K562 (cell line): ENCODE measurements around the gene C11orf98. TPM values are rescaled to one million over a fixed set of nuclear protein-coding genes. Genes with fewer than 3 reads are reported as not detected.
A peak's percentile ranks its signal among the peaks of the same experiment; 100 is the strongest.

ENCODE experiments used
- ATAC-seq: fragments of 200-7000 bp; cut with Tn5 transposase; 3 replicates; pipeline ENCODE4 v1.9.1; 2020; ENCODE audit warnings: moderate library complexity
- BruUV-seq: library from RNA; stranded (reverse); fragments of 400-500 nt; replicated peaks from 2 replicates; lab custom pipeline; 2021; lab: Mats Ljungman, UMichigan
- CTCF ChIA-PET: fragments of 300-600 bp; formaldehyde crosslinking; extraction: SDS; loops from one replicate; lab custom pipeline; 2021; ENCODE audit warnings: low intra/inter-chr PET ratio; lab: Yijun Ruan, JAX
- POLR2A ChIA-PET: fragments of 300-600, 350-650 bp; sonication (Branson Sonifier 250); formaldehyde crosslinking; extraction: SDS; loops from one replicate; lab custom pipeline; 2021; ENCODE audit warnings: antibody characterized with exemption, inconsistent platforms; lab: Yijun Ruan, JAX
- DNase-seq, 4 experiments: peaks; one replicate each; pipeline versions ENCODE4 v3.0.0 to v3.0.0-alpha.2; 2011 to 2018; ENCODE audit warnings: low spot score in 3 of 4, mixed read lengths in 3 of 4; ENCODE audit errors: extremely low read depth in 1 of 4
- FAIRE-seq: peaks from 2 replicates; lab custom pipeline; 2011; peaks lifted over from hg19 to GRCh38; lab: Jason Lieb, UNC
- H2AFZ ChIP-seq: 2 replicates; pipeline ENCODE4 v1.6.0; 2011; ENCODE audit warnings: low read depth, low read length, control low read depth, inconsistent platforms
- H3K27ac ChIP-seq: fragments of 200-600 bp; 3 replicates; pipeline ENCODE4 v1.8.0; 2011; ENCODE audit warnings: low read depth, mild to moderate bottlenecking, control low read depth, inconsistent platforms, low read length, moderate library complexity, mixed read lengths; ENCODE audit errors: extremely low read depth
- H3K27me3 ChIP-seq, 2 experiments: fragments of 300-600 bp in 1 of 2; 2 replicates in 1 of 2; 3 replicates in 1 of 2; pipeline versions ENCODE4 v1.6.0 to v1.8.0; 2011; ENCODE audit warnings: inconsistent platforms in 2 of 2, low read length in 2 of 2, mild to moderate bottlenecking in 1 of 2, mixed read lengths in 1 of 2, moderate library complexity in 1 of 2; ENCODE audit not compliant: control insufficient read depth in 2 of 2, insufficient read depth in 2 of 2
- H3K36me3 ChIP-seq: fragments of 300-600 bp; 3 replicates; pipeline ENCODE4 v1.8.0; 2011; ENCODE audit warnings: mild to moderate bottlenecking, low read length, inconsistent platforms; ENCODE audit not compliant: control insufficient read depth, insufficient read depth
- H3K4me1 ChIP-seq, 2 experiments: fragments of 200-600 bp in 1 of 2; replicated peaks in 1 of 2; 2 replicates in 1 of 2; 3 replicates in 1 of 2; pipeline versions ENCODE4 v1.5.1 to v1.8.0; 2011; ENCODE audit warnings: inconsistent platforms in 2 of 2, low read length in 2 of 2, mild to moderate bottlenecking in 1 of 2, mixed read lengths in 1 of 2, moderate library complexity in 1 of 2; ENCODE audit not compliant: control insufficient read depth in 2 of 2, insufficient read depth in 2 of 2
- H3K4me2 ChIP-seq: 2 replicates; pipeline ENCODE4 v1.6.1; 2011; ENCODE audit warnings: low read length, control low read depth, inconsistent platforms, mixed read lengths; ENCODE audit not compliant: insufficient read depth
- H3K4me3 ChIP-seq: fragments of 200-600 bp; sonication (generic), shearing (Covaris generic); 2 replicates; pipeline ENCODE4 v1.5.1; 2016; ENCODE audit warnings: control low read depth, inconsistent platforms
- H3K79me2 ChIP-seq: fragments of 200-600 bp; 3 replicates; pipeline ENCODE4 v1.8.0; 2011; ENCODE audit warnings: low read length, inconsistent platforms; ENCODE audit not compliant: control insufficient read depth, insufficient read depth
- H3K9ac ChIP-seq, 2 experiments: 2 replicates each; pipeline versions ENCODE4 v1.6.0 to v1.6.1; 2011; ENCODE audit warnings: low read depth in 2 of 2, low read length in 2 of 2, control low read depth in 1 of 2, inconsistent platforms in 1 of 2, mild to moderate bottlenecking in 1 of 2, mixed read lengths in 1 of 2; ENCODE audit not compliant: insufficient read depth in 1 of 2
- H3K9me1 ChIP-seq: one replicate; pipeline ENCODE4 v1.6.0; 2011; ENCODE audit warnings: inconsistent platforms, mild to moderate bottlenecking, low read length, moderate library complexity; ENCODE audit not compliant: control insufficient read depth, insufficient read depth
- H3K9me3 ChIP-seq: replicated peaks from 2 replicates; pipeline ENCODE4 v1.5.1; 2011; ENCODE audit warnings: low read depth, low read length, inconsistent platforms; ENCODE audit not compliant: control insufficient read depth, insufficient read depth
- H4K20me1 ChIP-seq: replicated peaks from 2 replicates; pipeline ENCODE4 v1.6.1; 2011; ENCODE audit warnings: low read length, inconsistent platforms, mixed read lengths; ENCODE audit not compliant: control insufficient read depth, insufficient read depth
- CBFA2T3 ChIP-seq: fragments of 450-650 bp; IDR thresholded peaks from 2 replicates; pipeline ENCODE4 v1.6.1; 2017
- HDAC2 ChIP-seq: fragments of 450-650 bp; IDR thresholded peaks from 2 replicates; pipeline ENCODE4 v1.6.1; 2016; ENCODE audit warnings: mild to moderate bottlenecking
- KDM4B ChIP-seq, 2 experiments: fragments of 450-650 bp in 1 of 2; sonication (generic) in 1 of 2; IDR thresholded peaks; 2 replicates each; pipeline ENCODE4 v1.6.1; 2016 to 2017; ENCODE audit warnings: borderline replicate concordance in 2 of 2, antibody characterized with exemption in 1 of 2, low read depth in 1 of 2, mild to moderate bottlenecking in 1 of 2
- NFE2 ChIP-seq: IDR thresholded peaks from 2 replicates; pipeline ENCODE4 v1.6.1; 2014; ENCODE audit warnings: antibody characterized with exemption, low read depth
- POLR2AphosphoS5 ChIP-seq: IDR thresholded peaks from 2 replicates; pipeline ENCODE4 v1.6.1; 2011; ENCODE audit warnings: mild to moderate bottlenecking, low read depth, low read length, moderate library complexity; ENCODE audit not compliant: control insufficient read depth, insufficient read depth
- POLR2B ChIP-seq: fragments of 450-650 bp; IDR thresholded peaks from 2 replicates; pipeline ENCODE4 v1.6.1; 2018; ENCODE audit warnings: low read depth; ENCODE audit not compliant: partially characterized antibody
- SAFB ChIP-seq: fragments of 200-400 bp; formaldehyde crosslinking; IDR thresholded peaks from 2 replicates; pipeline ENCODE4 v1.6.1; 2017; ENCODE audit warnings: low read depth, low read length, borderline replicate concordance
- ZNF444 ChIP-seq: fragments of 250-450 bp; sonication (Bioruptor Pico); IDR thresholded peaks from 2 replicates; pipeline ENCODE4 v1.4.0; 2020; ENCODE audit warnings: mild to moderate bottlenecking, moderate library complexity
- WGBS: fragments of 100-300 bp; shearing (Covaris generic); methylation state at CpG from one replicate; pipeline ENCODE4 v1.1.6; 2016; ENCODE audit warnings: low coverage, mixed read lengths; ENCODE audit not compliant: insufficient coverage; ENCODE audit errors: missing lambda C conversion rate; 5-methylcytosine and 5-hydroxymethylcytosine counted together
- in situ Hi-C: fragments of 300-500 bp; cut with MboI; formaldehyde crosslinking; loops from 4 replicates; pipeline ENCODE4 v1.15.0; 2018; ENCODE audit warnings: inconsistent platforms, mixed read lengths
- intact Hi-C: fragments of 100-400 bp; cut with micrococcal nuclease; formaldehyde crosslinking; loops from 2 replicates; pipeline ENCODE4 v1.14.2; 2022
- polyA plus RNA-seq, 8 experiments: library from polyadenylated mRNA; depleted of rRNA in 4 of 8; stranded (reverse) in 5 of 8; unstranded in 3 of 8; fragments of >200 nt; fragmentation: Nextera tagmentation in 2 of 8; fragmentation: Illumina TruSeq in 1 of 8; extraction: Ambion mirVana in 2 of 8; extraction: Trizol in 1 of 8; gene quantifications; 2 replicates each; pipeline versions ENCODE4 v1.2.1 to v1.2.3, GENCODE V29; 2011 to 2014; ENCODE audit warnings: inconsistent platforms in 1 of 8, missing spikeins in 1 of 8
- total RNA-seq, 7 experiments: library from RNA; depleted of rRNA in 6 of 7; stranded (reverse); fragments of >200 nt in 6 of 7; fragmentation: Illumina TruSeq in 2 of 7; extraction: Trizol in 2 of 7; gene quantifications; 2 replicates each; pipeline versions ENCODE4 v1.2.1 to v1.2.3, GENCODE V29; 2011 to 2021; ENCODE audit warnings: low replicate concordance in 1 of 7
- TF ChIP-seq, protein P1 (sequence below): fragments of 450-650 bp; formaldehyde crosslinking; IDR thresholded peaks from 2 replicates; pipeline ENCODE4 v1.4.0; 2020; ENCODE audit warnings: mild to moderate bottlenecking, moderate library complexity
- TF ChIP-seq, protein P2 (sequence below): fragments of 250-450 bp; sonication (Bioruptor Pico); IDR thresholded peaks from 2 replicates; pipeline ENCODE4 v1.8.0; 2021; ENCODE audit warnings: mild to moderate bottlenecking, moderate library complexity
- TF ChIP-seq, protein P3 (sequence below): sonication (generic); formaldehyde crosslinking; IDR thresholded peaks from 2 replicates; pipeline ENCODE4 v1.8.0; 2022; ENCODE audit warnings: missing genetic modification reagents, mild to moderate bottlenecking, moderate library complexity, borderline replicate concordance
- TF ChIP-seq, protein P4 (sequence below): fragments of 250-450 bp; sonication (Bioruptor Pico); IDR thresholded peaks from 2 replicates; pipeline ENCODE4 v1.4.0; 2020; ENCODE audit warnings: mild to moderate bottlenecking, moderate library complexity, borderline replicate concordance
- TF ChIP-seq, protein P5 (sequence below): sonication (generic); formaldehyde crosslinking; IDR thresholded peaks from 2 replicates; pipeline ENCODE4 v1.8.0; 2022; ENCODE audit warnings: mild to moderate bottlenecking, missing genetic modification reagents

Gene C11orf98
- total and polyA plus RNA-seq, 9 of the 15 experiments (the other 6 are each of a cell fraction or from before 2014, with no cell fraction given): 103 to 352 (median 218) TPM

DNA sequence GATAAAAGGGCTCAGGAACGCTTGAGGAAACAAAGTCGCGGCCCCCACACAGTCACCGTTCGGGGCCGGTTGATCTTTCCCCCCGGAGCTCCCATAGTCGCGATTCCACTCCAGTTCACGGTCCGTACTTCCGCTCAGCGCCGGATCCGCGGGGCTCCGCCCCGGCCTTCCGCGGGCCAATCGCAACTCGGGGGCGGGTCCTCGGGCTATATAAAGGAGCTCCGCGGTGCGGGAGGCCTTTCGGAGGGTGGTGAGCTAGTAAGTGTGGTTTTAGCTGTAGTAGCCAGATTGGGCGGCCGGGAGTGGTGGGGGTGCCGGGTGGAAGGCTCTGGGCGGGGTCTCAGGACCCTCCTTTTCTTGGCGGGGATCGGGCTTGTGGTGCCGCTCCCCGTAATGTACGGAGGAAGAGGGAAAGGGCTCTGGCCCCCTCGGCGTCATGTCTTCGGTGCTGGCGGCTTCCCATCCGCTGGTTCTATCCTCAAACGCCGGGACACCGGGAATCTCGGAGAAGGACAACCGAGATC is at the start of gene C11orf98, which contains the start of gene CSKMT (continued):
- TF ChIP-seq, protein P1, sequence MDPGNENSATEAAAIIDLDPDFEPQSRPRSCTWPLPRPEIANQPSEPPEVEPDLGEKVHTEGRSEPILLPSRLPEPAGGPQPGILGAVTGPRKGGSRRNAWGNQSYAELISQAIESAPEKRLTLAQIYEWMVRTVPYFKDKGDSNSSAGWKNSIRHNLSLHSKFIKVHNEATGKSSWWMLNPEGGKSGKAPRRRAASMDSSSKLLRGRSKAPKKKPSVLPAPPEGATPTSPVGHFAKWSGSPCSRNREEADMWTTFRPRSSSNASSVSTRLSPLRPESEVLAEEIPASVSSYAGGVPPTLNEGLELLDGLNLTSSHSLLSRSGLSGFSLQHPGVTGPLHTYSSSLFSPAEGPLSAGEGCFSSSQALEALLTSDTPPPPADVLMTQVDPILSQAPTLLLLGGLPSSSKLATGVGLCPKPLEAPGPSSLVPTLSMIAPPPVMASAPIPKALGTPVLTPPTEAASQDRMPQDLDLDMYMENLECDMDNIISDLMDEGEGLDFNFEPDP: peak; percentile 72; the same call in 1 of the 2 replicates
- no peak for TF ChIP-seq ZNF444 (CRISPR knock-in tag)
- TF ChIP-seq, protein P2, sequence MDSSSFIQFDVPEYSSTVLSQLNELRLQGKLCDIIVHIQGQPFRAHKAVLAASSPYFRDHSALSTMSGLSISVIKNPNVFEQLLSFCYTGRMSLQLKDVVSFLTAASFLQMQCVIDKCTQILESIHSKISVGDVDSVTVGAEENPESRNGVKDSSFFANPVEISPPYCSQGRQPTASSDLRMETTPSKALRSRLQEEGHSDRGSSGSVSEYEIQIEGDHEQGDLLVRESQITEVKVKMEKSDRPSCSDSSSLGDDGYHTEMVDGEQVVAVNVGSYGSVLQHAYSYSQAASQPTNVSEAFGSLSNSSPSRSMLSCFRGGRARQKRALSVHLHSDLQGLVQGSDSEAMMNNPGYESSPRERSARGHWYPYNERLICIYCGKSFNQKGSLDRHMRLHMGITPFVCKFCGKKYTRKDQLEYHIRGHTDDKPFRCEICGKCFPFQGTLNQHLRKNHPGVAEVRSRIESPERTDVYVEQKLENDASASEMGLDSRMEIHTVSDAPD (CRISPR knock-in tag): no peak

DNA sequence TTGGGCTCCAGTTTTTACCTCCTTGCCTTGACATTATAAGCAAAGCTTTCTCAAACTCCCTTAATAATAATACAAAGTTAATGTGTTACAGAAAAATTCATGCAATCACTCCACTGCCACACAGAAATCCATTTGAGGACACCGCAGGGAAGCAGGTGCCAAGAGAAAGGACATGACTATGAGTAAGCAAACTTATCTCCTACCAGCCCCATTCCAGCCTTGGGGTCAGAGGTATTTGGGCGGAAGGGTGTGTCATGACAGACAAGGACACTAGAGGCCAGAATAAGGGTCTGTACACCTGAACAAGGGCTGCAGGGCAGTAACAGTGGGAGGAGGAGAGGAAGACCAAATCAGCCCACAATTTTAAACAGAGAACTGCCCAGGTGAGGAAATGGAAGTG is 48.3 kb upstream of the C11orf98 start:
- peak; percentile 78 for ATAC-seq
- Histone ChIP-seq H3K4me3 (no peak overlapping the region), H3K4me1 (peaks cover 14 to 20% of the 10 kb centered on the region in 2 experiments; a peak in 4 of 5 replicates), H2AFZ (no peak overlapping the region), H3K27me3 (no peaks in the 10 kb centered on the region), H3K4me2 (no peak overlapping the region), H3K9me3 (no peaks in the 10 kb centered on the region), H4K20me1 (peaks cover 4% of the 10 kb centered on the region; the same call in 1 of the 2 replicates), H3K27ac (peak overlapping the region; percentile 39), H3K79me2 (peaks cover 23% of the 10 kb centered on the region; the same call in 2 of the 3 replicates), H3K9me1 (no peaks in the 10 kb centered on the region), H3K36me3 (peaks cover 95% of the 10 kb centered on the region), H3K9ac (peak overlapping the region in 1 of 2 experiments; percentile 0; a peak in 1 of 4 replicates)
- WGBS: 36% methylated on average over 2 of the region's 2 CpGs
- intact Hi-C loops: no loop called here
- in situ Hi-C loops: no loop called here
- FAIRE-seq: peak; percentile 89
- no TSS peak for BruUV-seq
- POLR2A ChIA-PET: interaction anchor here (0.6 to 1.8 kb wide), 5 partner anchors 10 to 128 kb away, joined by 3 to 6 read pairs (median 3); partner anchors contain the start of genes C11orf98 and CSKMT
- DNase-seq: peak; percentile 44 to 67 (median 57)
- CTCF ChIA-PET: no interaction called here
- TF ChIP-seq POLR2B (no peak), CBFA2T3 (peak; percentile 49), POLR2AphosphoS5 (no peak), KDM4B (IDR thresholded peaks at IDR 0.05; ENCODE audit: borderline replicate concordance in 2 of 2, low read depth in 1 of 2) (no peak), NFE2 (peak; percentile 66), HDAC2 (no peak), SAFB (no peak)
- TF ChIP-seq, protein P3, sequence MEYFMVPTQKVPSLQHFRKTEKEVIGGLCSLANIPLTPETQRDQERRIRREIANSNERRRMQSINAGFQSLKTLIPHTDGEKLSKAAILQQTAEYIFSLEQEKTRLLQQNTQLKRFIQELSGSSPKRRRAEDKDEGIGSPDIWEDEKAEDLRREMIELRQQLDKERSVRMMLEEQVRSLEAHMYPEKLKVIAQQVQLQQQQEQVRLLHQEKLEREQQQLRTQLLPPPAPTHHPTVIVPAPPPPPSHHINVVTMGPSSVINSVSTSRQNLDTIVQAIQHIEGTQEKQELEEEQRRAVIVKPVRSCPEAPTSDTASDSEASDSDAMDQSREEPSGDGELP (CRISPR knock-in tag): no peak
- TF ChIP-seq, protein P4, sequence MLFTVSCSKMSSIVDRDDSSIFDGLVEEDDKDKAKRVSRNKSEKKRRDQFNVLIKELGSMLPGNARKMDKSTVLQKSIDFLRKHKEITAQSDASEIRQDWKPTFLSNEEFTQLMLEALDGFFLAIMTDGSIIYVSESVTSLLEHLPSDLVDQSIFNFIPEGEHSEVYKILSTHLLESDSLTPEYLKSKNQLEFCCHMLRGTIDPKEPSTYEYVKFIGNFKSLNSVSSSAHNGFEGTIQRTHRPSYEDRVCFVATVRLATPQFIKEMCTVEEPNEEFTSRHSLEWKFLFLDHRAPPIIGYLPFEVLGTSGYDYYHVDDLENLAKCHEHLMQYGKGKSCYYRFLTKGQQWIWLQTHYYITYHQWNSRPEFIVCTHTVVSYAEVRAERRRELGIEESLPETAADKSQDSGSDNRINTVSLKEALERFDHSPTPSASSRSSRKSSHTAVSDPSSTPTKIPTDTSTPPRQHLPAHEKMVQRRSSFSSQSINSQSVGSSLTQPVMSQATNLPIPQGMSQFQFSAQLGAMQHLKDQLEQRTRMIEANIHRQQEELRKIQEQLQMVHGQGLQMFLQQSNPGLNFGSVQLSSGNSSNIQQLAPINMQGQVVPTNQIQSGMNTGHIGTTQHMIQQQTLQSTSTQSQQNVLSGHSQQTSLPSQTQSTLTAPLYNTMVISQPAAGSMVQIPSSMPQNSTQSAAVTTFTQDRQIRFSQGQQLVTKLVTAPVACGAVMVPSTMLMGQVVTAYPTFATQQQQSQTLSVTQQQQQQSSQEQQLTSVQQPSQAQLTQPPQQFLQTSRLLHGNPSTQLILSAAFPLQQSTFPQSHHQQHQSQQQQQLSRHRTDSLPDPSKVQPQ (CRISPR knock-in tag): no peak
- TF ChIP-seq, protein P5, sequence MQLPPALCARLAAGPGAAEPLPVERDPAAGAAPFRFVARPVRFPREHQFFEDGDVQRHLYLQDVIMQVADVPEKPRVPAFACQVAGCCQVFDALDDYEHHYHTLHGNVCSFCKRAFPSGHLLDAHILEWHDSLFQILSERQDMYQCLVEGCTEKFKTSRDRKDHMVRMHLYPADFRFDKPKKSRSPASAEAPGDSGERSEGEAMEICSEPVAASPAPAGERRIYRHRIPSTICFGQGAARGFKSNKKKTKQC: no peak
